OCI-LY7 (cell line): Measurements from ENCODE around the gene CRADD.

ENCODE experiments used
- EZH2phosphoT487 ChIP-seq: fragments of 200-600 bp; sonication (generic); IDR thresholded peaks from 2 replicates; pipeline ENCODE4 v1.6.1; 2018; ENCODE audit warnings: low read depth, borderline replicate concordance, mild to moderate bottlenecking, mixed run types, antibody characterized with exemption, low read length, moderate library complexity, mixed read lengths
- TF ChIP-seq, protein P1 (sequence below): fragments of 200-600 bp; sonication (generic); conservative IDR thresholded peaks from 2 replicates; pipeline ENCODE4 v1.5.1; 2014; ENCODE audit warnings: mild to moderate bottlenecking, antibody characterized with exemption, low read length, moderate library complexity, mixed read lengths

DNA sequence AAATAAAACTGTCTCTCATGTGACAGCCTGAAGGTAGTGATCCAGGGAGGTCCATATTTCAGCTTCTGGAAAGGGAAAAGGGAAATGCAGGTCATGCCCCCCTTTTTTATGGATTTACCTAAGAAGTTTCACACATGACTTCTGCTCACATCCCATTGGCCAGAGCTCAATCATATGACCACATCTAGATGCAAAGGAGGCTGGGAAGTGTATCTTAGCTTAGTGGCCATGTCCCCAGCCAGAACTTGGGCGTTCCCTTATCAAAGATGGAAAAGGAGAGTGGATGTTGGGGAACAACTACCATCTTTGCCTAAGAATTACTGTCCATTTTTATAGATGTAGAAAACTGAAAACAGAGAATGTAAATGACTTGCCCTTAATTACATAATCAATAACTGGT is 26.5 kb upstream of the CRADD start:
- TF ChIP-seq, protein P1, sequence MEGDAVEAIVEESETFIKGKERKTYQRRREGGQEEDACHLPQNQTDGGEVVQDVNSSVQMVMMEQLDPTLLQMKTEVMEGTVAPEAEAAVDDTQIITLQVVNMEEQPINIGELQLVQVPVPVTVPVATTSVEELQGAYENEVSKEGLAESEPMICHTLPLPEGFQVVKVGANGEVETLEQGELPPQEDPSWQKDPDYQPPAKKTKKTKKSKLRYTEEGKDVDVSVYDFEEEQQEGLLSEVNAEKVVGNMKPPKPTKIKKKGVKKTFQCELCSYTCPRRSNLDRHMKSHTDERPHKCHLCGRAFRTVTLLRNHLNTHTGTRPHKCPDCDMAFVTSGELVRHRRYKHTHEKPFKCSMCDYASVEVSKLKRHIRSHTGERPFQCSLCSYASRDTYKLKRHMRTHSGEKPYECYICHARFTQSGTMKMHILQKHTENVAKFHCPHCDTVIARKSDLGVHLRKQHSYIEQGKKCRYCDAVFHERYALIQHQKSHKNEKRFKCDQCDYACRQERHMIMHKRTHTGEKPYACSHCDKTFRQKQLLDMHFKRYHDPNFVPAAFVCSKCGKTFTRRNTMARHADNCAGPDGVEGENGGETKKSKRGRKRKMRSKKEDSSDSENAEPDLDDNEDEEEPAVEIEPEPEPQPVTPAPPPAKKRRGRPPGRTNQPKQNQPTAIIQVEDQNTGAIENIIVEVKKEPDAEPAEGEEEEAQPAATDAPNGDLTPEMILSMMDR: no peak
- TF ChIP-seq EZH2phosphoT487: no peak
